SK-N-SH treated with all-trans-retinoic acid at 6 μM for 48 hours (cell line): ENCODE results near the gene LAP3.

Experiments
- ARNTL ChIP-seq: fragments of 450-650 bp; formaldehyde crosslinking; IDR thresholded peaks from 2 replicates; pipeline ENCODE4 v1.5.0; 2020; ENCODE audit warnings: low read depth, mild to moderate bottlenecking, moderate library complexity, borderline replicate concordance
- OSR1 ChIP-seq: fragments of 250-450 bp; sonication (Bioruptor Pico); IDR thresholded peaks from 2 replicates; pipeline ENCODE4 v1.8.0; 2022; ENCODE audit warnings: moderate library complexity, mild to moderate bottlenecking, inconsistent platforms
- PPARA ChIP-seq: fragments of 250-450 bp; sonication (Bioruptor Pico); IDR thresholded peaks from 2 replicates; pipeline ENCODE4 v1.5.0; 2020; ENCODE audit warnings: mild to moderate bottlenecking, borderline replicate concordance
- RARB ChIP-seq: fragments of 250-450 bp; sonication (Bioruptor Pico); IDR thresholded peaks from 2 replicates; pipeline ENCODE4 v1.8.0; 2021; ENCODE audit warnings: mild to moderate bottlenecking, moderate library complexity
- TCF4 ChIP-seq: fragments of 250-450 bp; sonication (Bioruptor Pico); IDR thresholded peaks from 2 replicates; pipeline ENCODE4 v1.8.0; 2021; ENCODE audit warnings: mild to moderate bottlenecking, moderate library complexity, borderline replicate concordance
- TSHZ2 ChIP-seq: fragments of 250-450 bp; sonication (Bioruptor Pico); IDR thresholded peaks from 2 replicates; pipeline ENCODE4 v1.5.0; 2020; ENCODE audit warnings: mild to moderate bottlenecking, moderate library complexity
- ZFP3 ChIP-seq: fragments of 250-450 bp; sonication (Bioruptor Pico); IDR thresholded peaks from 2 replicates; pipeline ENCODE4 v1.5.0; 2020; ENCODE audit warnings: mild to moderate bottlenecking, moderate library complexity

GRCh38 chr4:17624821-17625220 is 47.8 kb downstream of the LAP3 start:
- TF ChIP-seq TCF4 (CRISPR knock-in tag) = no peak
- no peak for TF ChIP-seq PPARA (CRISPR knock-in tag)
- no peak for TF ChIP-seq TSHZ2 (CRISPR knock-in tag)
- no peak for TF ChIP-seq RARB (CRISPR knock-in tag)
- no peak for TF ChIP-seq OSR1 (CRISPR knock-in tag)
- TF ChIP-seq ZFP3 = no peak
- TF ChIP-seq ARNTL (CRISPR knock-in tag) = no peak
